H1 (cell line): Measurements from ENCODE around the gene STXBP6. TPM values are rescaled to one million over a fixed set of nuclear protein-coding genes. Genes with fewer than 3 reads are reported as not detected.

ENCODE experiments used
- CTCF ChIA-PET: fragments of 300-600 bp; sonication (Branson Sonifier 250); formaldehyde crosslinking; loops from one replicate; lab custom pipeline; 2021; ENCODE audit not compliant: partially characterized antibody; lab: Charles Lee
- POLR2A ChIA-PET: fragments of 300-600 bp; sonication (Branson Sonifier 250); formaldehyde crosslinking; loops from one replicate; lab custom pipeline; 2021; ENCODE audit warnings: inconsistent platforms; ENCODE audit not compliant: partially characterized antibody; lab: Charles Lee
- DNase-seq, 2 experiments: peaks; one replicate each; pipeline versions ENCODE4 v3.0.0 to v3.0.0-alpha.2; 2010 to 2022; ENCODE audit warnings: low spot score in 2 of 2, low read depth in 1 of 2, mixed read lengths in 1 of 2
- FAIRE-seq: peaks from 2 replicates; lab custom pipeline; 2011; peaks lifted over from hg19 to GRCh38; lab: Jason Lieb, UNC
- H2AFZ ChIP-seq: 2 replicates; pipeline ENCODE4 v1.8.1; 2012; ENCODE audit warnings: low read length, inconsistent platforms
- H2AK5ac ChIP-seq: 2 replicates; pipeline ENCODE4 v1.6.1; 2013; ENCODE audit warnings: low read depth, low read length
- H2BK120ac ChIP-seq: replicated peaks from 2 replicates; pipeline ENCODE3; 2013; ENCODE audit warnings: low read depth, low read length, inconsistent platforms
- H2BK12ac ChIP-seq: 2 replicates; pipeline ENCODE4 v1.6.1; 2013; ENCODE audit warnings: low read depth, low read length
- H2BK15ac ChIP-seq: 2 replicates; pipeline ENCODE4 v1.6.1; 2013; ENCODE audit warnings: low read length
- H2BK20ac ChIP-seq: 2 replicates; pipeline ENCODE4 v1.6.1; 2013; ENCODE audit warnings: low read length
- H2BK5ac ChIP-seq: 2 replicates; pipeline ENCODE4 v1.6.1; 2013; ENCODE audit warnings: low read depth, low read length
- H3K14ac ChIP-seq: 2 replicates; pipeline ENCODE4 v1.6.1; 2013; ENCODE audit warnings: inconsistent platforms; ENCODE audit not compliant: insufficient read length
- H3K18ac ChIP-seq: 2 replicates; pipeline ENCODE4 v1.6.1; 2013; ENCODE audit warnings: low read length; ENCODE audit errors: extremely low read depth
- H3K23ac ChIP-seq: 2 replicates; pipeline ENCODE4 v1.6.1; 2013; ENCODE audit warnings: inconsistent platforms; ENCODE audit not compliant: insufficient read length
- H3K23me2 ChIP-seq: 2 replicates; pipeline ENCODE4 v1.6.1; 2013; ENCODE audit warnings: low read depth, low read length
- H3K27ac ChIP-seq: 2 replicates; pipeline ENCODE4 v1.6.1; 2011; ENCODE audit warnings: low read depth, low read length, inconsistent platforms
- H3K27me3 ChIP-seq, 4 experiments: replicated peaks in 1 of 4; 1 replicate in 1 of 4; 2 replicates in 3 of 4; pipeline versions ENCODE4 v1.6.1 to v1.8.1; 2011 to 2013; ENCODE audit warnings: low read length in 3 of 4, mild to moderate bottlenecking in 3 of 4, inconsistent platforms in 2 of 4, mixed read lengths in 2 of 4, moderate library complexity in 1 of 4; ENCODE audit not compliant: control insufficient read depth in 3 of 4, insufficient read depth in 3 of 4; ENCODE audit errors: extremely low read depth in 1 of 4
- H3K36me3 ChIP-seq, 4 experiments: 2 replicates each; pipeline versions ENCODE4 v1.6.1 to v1.8.1; 2011 to 2013; ENCODE audit warnings: mild to moderate bottlenecking in 4 of 4, low read length in 3 of 4, moderate library complexity in 2 of 4, control low read depth in 1 of 4, inconsistent platforms in 1 of 4; ENCODE audit not compliant: insufficient read depth in 4 of 4, control insufficient read depth in 2 of 4
- H3K4ac ChIP-seq: replicated peaks from 2 replicates; pipeline ENCODE3; 2013; ENCODE audit warnings: low read length, low read depth, mixed read lengths, inconsistent platforms; ENCODE audit not compliant: insufficient read length
- H3K4me1 ChIP-seq, 4 experiments: replicated peaks in 1 of 4; 1 replicate in 1 of 4; 2 replicates in 3 of 4; pipeline versions ENCODE4 v1.6.1 to v1.8.1; 2011 to 2013; ENCODE audit warnings: low read length in 3 of 4, inconsistent platforms in 2 of 4, mixed read lengths in 1 of 4; ENCODE audit not compliant: insufficient read depth in 4 of 4, control insufficient read depth in 3 of 4
- H3K4me2 ChIP-seq, 2 experiments: 2 replicates each; pipeline versions ENCODE4 v1.6.1 to v1.8.1; 2011 to 2013; ENCODE audit warnings: low read depth in 2 of 2, low read length in 2 of 2, control low read depth in 1 of 2, inconsistent platforms in 1 of 2, mild to moderate bottlenecking in 1 of 2; ENCODE audit not compliant: insufficient read depth in 1 of 2
- H3K4me3 ChIP-seq, 4 experiments: fragments of 200-600, 300-600 bp in 1 of 4; sonication (generic), shearing (Covaris generic), sonication (Bioruptor Twin) in 1 of 4; 2 replicates each; pipeline versions ENCODE4 v1.5.1 to v1.8.1; 2011 to 2016; ENCODE audit warnings: low read length in 4 of 4, low read depth in 3 of 4, control low read depth in 2 of 4, inconsistent platforms in 2 of 4, mild to moderate bottlenecking in 2 of 4, mixed read lengths in 1 of 4, moderate library complexity in 1 of 4; ENCODE audit not compliant: insufficient read depth in 2 of 4; ENCODE audit errors: extremely low read depth in 1 of 4
- H3K56ac ChIP-seq: replicated peaks from 2 replicates; pipeline ENCODE3; 2013; ENCODE audit warnings: low read depth, mild to moderate bottlenecking, mixed read lengths, low read length, inconsistent platforms; ENCODE audit not compliant: insufficient read length
- H3K79me1 ChIP-seq: 2 replicates; pipeline ENCODE4 v1.6.1; 2013; ENCODE audit warnings: low read depth, low read length, control low read depth
- H3K79me2 ChIP-seq, 2 experiments: 2 replicates each; pipeline versions ENCODE4 v1.6.1 to v1.8.1; 2012 to 2013; ENCODE audit warnings: low read length in 2 of 2, mild to moderate bottlenecking in 2 of 2, inconsistent platforms in 1 of 2; ENCODE audit not compliant: insufficient read depth in 2 of 2, control insufficient read depth in 1 of 2
- H3K9ac ChIP-seq, 4 experiments: replicated peaks in 1 of 4; 1 replicate in 1 of 4; 2 replicates in 3 of 4; pipeline versions ENCODE4 v1.6.1 to v1.8.1; 2011 to 2013; ENCODE audit warnings: low read depth in 3 of 4, low read length in 3 of 4, control low read depth in 2 of 4, mild to moderate bottlenecking in 2 of 4, moderate library complexity in 2 of 4, inconsistent platforms in 1 of 4; ENCODE audit errors: extremely low read depth in 1 of 4
- H3K9me3 ChIP-seq, 2 experiments: 2 replicates each; pipeline versions ENCODE4 v1.6.1 to v1.8.1; 2012 to 2013; ENCODE audit warnings: mild to moderate bottlenecking in 2 of 2, moderate library complexity in 2 of 2, control low read depth in 1 of 2, inconsistent platforms in 1 of 2, low read depth in 1 of 2, low read length in 1 of 2, mixed read lengths in 1 of 2; ENCODE audit not compliant: insufficient read depth in 2 of 2
- H4K20me1 ChIP-seq, 2 experiments: replicated peaks in 1 of 2; 2 replicates each; pipeline versions ENCODE3 to v1.8.1; 2011 to 2013; ENCODE audit warnings: inconsistent platforms in 2 of 2, low read length in 2 of 2, mild to moderate bottlenecking in 1 of 2; ENCODE audit not compliant: insufficient read depth in 2 of 2, control insufficient read depth in 1 of 2
- H4K5ac ChIP-seq: 2 replicates; pipeline ENCODE4 v1.6.1; 2013; ENCODE audit warnings: low read length, low read depth, mixed read lengths, inconsistent platforms; ENCODE audit not compliant: insufficient read length
- H4K8ac ChIP-seq: 2 replicates; pipeline ENCODE4 v1.8.0; 2013; ENCODE audit warnings: mild to moderate bottlenecking, moderate library complexity, low read length, inconsistent platforms; ENCODE audit not compliant: insufficient read depth; ENCODE audit errors: extremely low read depth
- H4K91ac ChIP-seq: replicated peaks from 2 replicates; pipeline ENCODE3; 2013; ENCODE audit warnings: low read length, mixed read lengths, inconsistent platforms; ENCODE audit not compliant: insufficient read length
- CTBP2 ChIP-seq: IDR thresholded peaks from 2 replicates; pipeline ENCODE4 v1.7.0; 2011; ENCODE audit warnings: borderline replicate concordance, mild to moderate bottlenecking, moderate library complexity, mixed read lengths, low read length; ENCODE audit not compliant: insufficient read depth, insufficient read length
- WGBS, 2 experiments: shearing (Covaris generic) in 1 of 2; methylation state at CpG; one replicate each; pipeline versions ENCODE4 v1.1.6 to v1.1.7; 2013 to 2015; ENCODE audit warnings: low lambda C conversion rate in 2 of 2, mixed read lengths in 2 of 2, inconsistent platforms in 1 of 2, low coverage in 1 of 2, missing lambda C conversion rate in 1 of 2; ENCODE audit not compliant: insufficient replicate concordance in 2 of 2, insufficient coverage in 1 of 2, insufficient read length in 1 of 2; ENCODE audit errors: extremely low coverage in 1 of 2, missing lambda C conversion rate in 1 of 2; 5-methylcytosine and 5-hydroxymethylcytosine counted together
- polyA plus RNA-seq, 7 experiments: library from polyadenylated mRNA; depleted of rRNA in 3 of 7; stranded (reverse) in 5 of 7; unstranded in 2 of 7; fragments of >200 nt in 5 of 7; fragments of 200-250 nt in 2 of 7; gene quantifications; 1 replicate in 5 of 7; 2 replicates in 1 of 7; 4 replicates in 1 of 7; pipeline versions ENCODE4 v1.2.1 to v1.2.3, GENCODE V29; 2011 to 2013; ENCODE audit warnings: missing spikeins in 2 of 7, mixed read lengths in 2 of 7
- total RNA-seq: library from RNA; stranded (reverse); fragmentation: NEBNext Ultra II Directional; extraction: Animal tissue kit (Norgen Biotek cat#: 25700); gene quantifications from 2 replicates; pipeline ENCODE4 v1.2.1, GENCODE V29; 2021

Gene STXBP6
- total and polyA plus RNA-seq, 2 of the 8 experiments (the other 6 are each of a cell fraction or from before 2014, with no cell fraction given): 9.4 to 18.1 TPM

GRCh38 chr14:24839617-24840203, 210.2 kb downstream of the STXBP6 start:
- ChIA-PET CTCF (interaction anchor here (0.7 to 1.3 kb wide), 4 partner anchors 33 to 209 kb away, joined by 3 to 6 read pairs (median 4); no protein-coding TSS in a partner anchor), POLR2A (no interaction called here)
- no peak overlapping the region for H2BK5ac ChIP-seq
- no peak overlapping the region for H3K27ac ChIP-seq
- H4K5ac ChIP-seq: no peak overlapping the region
- H3K4me2 ChIP-seq: no peak overlapping the region
- H3K56ac ChIP-seq: no peak overlapping the region
- FAIRE-seq: no peak
- H3K79me2 ChIP-seq: no peaks in the 10 kb centered on the region
- H2AK5ac ChIP-seq: no peak overlapping the region
- H3K27me3 ChIP-seq: no peaks in the 10 kb centered on the region
- no peak overlapping the region for H2AFZ ChIP-seq
- WGBS, 2 experiments: 94% methylated on average over 3 of the region's 3 CpGs; no CpG with 5 or more reads in 1 of the 2 experiments
- peaks cover 0 to 4% (median 2%) of the 10 kb centered on the region in 4 experiments; a peak in 3 of 7 replicates for H3K4me1 ChIP-seq
- no peaks in the 10 kb centered on the region for H3K9me3 ChIP-seq
- H2BK15ac ChIP-seq: no peak overlapping the region
- no peak overlapping the region for H2BK12ac ChIP-seq
- DNase-seq: no peak
- TF ChIP-seq CTBP2: no peak
- H4K91ac ChIP-seq: no peak overlapping the region
- H4K20me1 ChIP-seq: no peaks in the 10 kb centered on the region
- H2BK120ac ChIP-seq: no peak overlapping the region
- no peak overlapping the region for H3K4me3 ChIP-seq
- H2BK20ac ChIP-seq: no peak overlapping the region
- H3K18ac ChIP-seq: no peak overlapping the region
- H4K8ac ChIP-seq: no peak overlapping the region
- H3K4ac ChIP-seq: no peak overlapping the region
- H3K23me2 ChIP-seq: no peaks in the 10 kb centered on the region
- H3K23ac ChIP-seq: no peak overlapping the region
- H3K9ac ChIP-seq: no peak overlapping the region
- no peaks in the 10 kb centered on the region for H3K36me3 ChIP-seq
- H3K79me1 ChIP-seq: no peaks in the 10 kb centered on the region
- H3K14ac ChIP-seq: no peak overlapping the region
